Measurements from ENCODE around the gene SYNGR1. TPM values are rescaled to one million over a fixed set of nuclear protein-coding genes. Genes with fewer than 3 reads are reported as not detected.

Gene SYNGR1
- total RNA-seq, 1 experiment from 2014 or later: 17.8 TPM

DNA sequence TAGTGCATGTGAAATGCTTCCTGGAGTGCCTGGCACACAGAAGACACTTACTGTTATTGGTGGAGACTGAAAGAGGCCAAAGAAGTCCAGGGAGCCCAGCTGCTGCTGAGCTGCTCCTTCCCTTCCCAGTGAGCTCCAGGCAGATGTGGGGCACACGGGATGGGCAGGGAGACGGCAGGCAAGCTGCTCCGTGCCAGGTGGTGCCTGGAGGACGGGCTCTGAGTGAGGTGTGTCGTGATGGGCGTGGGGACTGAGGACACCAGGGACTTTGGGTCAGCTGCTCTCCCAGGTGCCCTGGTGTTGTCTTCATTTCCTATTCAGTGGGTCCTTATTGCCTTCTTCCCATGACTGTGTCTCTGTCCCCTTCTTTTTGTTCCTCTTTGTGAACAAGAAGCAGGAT lies 69.3 kb downstream of the SYNGR1 start:
- ChIA-PET CTCF (no interaction called here), POLR2A (no interaction called here)
- Histone ChIP-seq H3K9me3 (ENCODE audit: control insufficient read depth, insufficient read depth, low read depth, low read length) (no peaks in the 10 kb centered on the region), H3K4me1 (ENCODE audit: control insufficient read depth, insufficient read depth, low read length) (no peaks in the 10 kb centered on the region), H3K36me3 (ENCODE audit: control insufficient read depth, insufficient read depth, low read length) (0 out of 2 replicates have a peak, but pooled peaks cover 3% of the 10 kb centered on the region), H3K27me3 (ENCODE audit: control insufficient read depth, insufficient read depth, low read length) (no peaks in the 10 kb centered on the region), H3K27ac (ENCODE audit: low read length) (no peak overlapping the region), H3K4me3 (ENCODE audit: low read depth in 2 of 2, low read length in 2 of 2) (no peak overlapping the region)
- in situ Hi-C loops (cut with HindIII; ENCODE audit: low pct_unique_long_range_greater_than_20kb, low sequenced_read_pairs) (no loop called here), intact Hi-C loops (cut with micrococcal nuclease; ENCODE audit: unreplicated experiment) (no loop called here)
- TF ChIP-seq, protein P1, sequence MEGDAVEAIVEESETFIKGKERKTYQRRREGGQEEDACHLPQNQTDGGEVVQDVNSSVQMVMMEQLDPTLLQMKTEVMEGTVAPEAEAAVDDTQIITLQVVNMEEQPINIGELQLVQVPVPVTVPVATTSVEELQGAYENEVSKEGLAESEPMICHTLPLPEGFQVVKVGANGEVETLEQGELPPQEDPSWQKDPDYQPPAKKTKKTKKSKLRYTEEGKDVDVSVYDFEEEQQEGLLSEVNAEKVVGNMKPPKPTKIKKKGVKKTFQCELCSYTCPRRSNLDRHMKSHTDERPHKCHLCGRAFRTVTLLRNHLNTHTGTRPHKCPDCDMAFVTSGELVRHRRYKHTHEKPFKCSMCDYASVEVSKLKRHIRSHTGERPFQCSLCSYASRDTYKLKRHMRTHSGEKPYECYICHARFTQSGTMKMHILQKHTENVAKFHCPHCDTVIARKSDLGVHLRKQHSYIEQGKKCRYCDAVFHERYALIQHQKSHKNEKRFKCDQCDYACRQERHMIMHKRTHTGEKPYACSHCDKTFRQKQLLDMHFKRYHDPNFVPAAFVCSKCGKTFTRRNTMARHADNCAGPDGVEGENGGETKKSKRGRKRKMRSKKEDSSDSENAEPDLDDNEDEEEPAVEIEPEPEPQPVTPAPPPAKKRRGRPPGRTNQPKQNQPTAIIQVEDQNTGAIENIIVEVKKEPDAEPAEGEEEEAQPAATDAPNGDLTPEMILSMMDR (IDR thresholded peaks at IDR 0.05): no peak
- no peak for TF ChIP-seq TCF7L2 (IDR thresholded peaks at IDR 0.05; ENCODE audit: low read depth, low read length)
- TF ChIP-seq POLR2AphosphoS5 (IDR thresholded peaks at IDR 0.05; ENCODE audit: low read depth, low read length): no peak
- no peak for TF ChIP-seq SIN3A (IDR thresholded peaks at IDR 0.05; ENCODE audit: borderline replicate concordance, insufficient read depth, low read depth, low read length)
- TF ChIP-seq, protein P2, sequence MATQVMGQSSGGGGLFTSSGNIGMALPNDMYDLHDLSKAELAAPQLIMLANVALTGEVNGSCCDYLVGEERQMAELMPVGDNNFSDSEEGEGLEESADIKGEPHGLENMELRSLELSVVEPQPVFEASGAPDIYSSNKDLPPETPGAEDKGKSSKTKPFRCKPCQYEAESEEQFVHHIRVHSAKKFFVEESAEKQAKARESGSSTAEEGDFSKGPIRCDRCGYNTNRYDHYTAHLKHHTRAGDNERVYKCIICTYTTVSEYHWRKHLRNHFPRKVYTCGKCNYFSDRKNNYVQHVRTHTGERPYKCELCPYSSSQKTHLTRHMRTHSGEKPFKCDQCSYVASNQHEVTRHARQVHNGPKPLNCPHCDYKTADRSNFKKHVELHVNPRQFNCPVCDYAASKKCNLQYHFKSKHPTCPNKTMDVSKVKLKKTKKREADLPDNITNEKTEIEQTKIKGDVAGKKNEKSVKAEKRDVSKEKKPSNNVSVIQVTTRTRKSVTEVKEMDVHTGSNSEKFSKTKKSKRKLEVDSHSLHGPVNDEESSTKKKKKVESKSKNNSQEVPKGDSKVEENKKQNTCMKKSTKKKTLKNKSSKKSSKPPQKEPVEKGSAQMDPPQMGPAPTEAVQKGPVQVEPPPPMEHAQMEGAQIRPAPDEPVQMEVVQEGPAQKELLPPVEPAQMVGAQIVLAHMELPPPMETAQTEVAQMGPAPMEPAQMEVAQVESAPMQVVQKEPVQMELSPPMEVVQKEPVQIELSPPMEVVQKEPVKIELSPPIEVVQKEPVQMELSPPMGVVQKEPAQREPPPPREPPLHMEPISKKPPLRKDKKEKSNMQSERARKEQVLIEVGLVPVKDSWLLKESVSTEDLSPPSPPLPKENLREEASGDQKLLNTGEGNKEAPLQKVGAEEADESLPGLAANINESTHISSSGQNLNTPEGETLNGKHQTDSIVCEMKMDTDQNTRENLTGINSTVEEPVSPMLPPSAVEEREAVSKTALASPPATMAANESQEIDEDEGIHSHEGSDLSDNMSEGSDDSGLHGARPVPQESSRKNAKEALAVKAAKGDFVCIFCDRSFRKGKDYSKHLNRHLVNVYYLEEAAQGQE (IDR thresholded peaks at IDR 0.05; ENCODE audit: insufficient read depth in 1 of 2, low read depth in 2 of 2, low read length in 1 of 2): no peak
- DNase-seq (ENCODE audit: low read depth, low spot score) (no peak), ATAC-seq (no peak)
- BruUV-seq (replicated peaks): no TSS peak

DNA sequence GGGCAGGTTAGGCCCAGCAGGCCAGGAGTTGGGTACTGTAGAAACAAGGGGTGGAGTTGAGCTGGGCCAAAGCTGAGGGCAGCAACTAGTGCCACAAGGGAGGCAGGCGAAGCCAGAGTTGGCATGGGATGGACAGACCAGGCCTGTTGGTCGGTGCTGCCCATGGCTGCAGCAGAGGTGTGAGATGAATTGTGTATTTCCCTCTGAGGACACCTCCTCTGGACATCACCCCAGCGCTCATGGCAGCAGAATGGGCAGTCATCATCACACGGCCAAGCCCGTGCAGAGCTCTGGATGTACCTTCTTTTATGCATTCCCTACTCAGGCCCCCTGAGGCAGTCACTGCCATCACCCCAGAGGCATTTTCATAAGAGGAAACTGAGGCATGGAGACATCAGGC lies 70.1 kb downstream of the SYNGR1 start:
- Histone ChIP-seq H3K36me3 (ENCODE audit: control insufficient read depth, insufficient read depth, low read length) (0 out of 2 replicates have a peak, but pooled peaks cover 3% of the 10 kb centered on the region), H3K4me3 (ENCODE audit: low read depth in 2 of 2, low read length in 2 of 2) (no peak overlapping the region), H3K27me3 (ENCODE audit: control insufficient read depth, insufficient read depth, low read length) (no peaks in the 10 kb centered on the region), H3K27ac (ENCODE audit: low read length) (no peak overlapping the region), H3K4me1 (ENCODE audit: control insufficient read depth, insufficient read depth, low read length) (no peaks in the 10 kb centered on the region), H3K9me3 (ENCODE audit: control insufficient read depth, insufficient read depth, low read depth, low read length) (no peaks in the 10 kb centered on the region)
- CTCF ChIA-PET: no interaction called here
- no peak for DNase-seq (ENCODE audit: low read depth, low spot score)
- TF ChIP-seq SIN3A (IDR thresholded peaks at IDR 0.05; ENCODE audit: borderline replicate concordance, insufficient read depth, low read depth, low read length) (no peak), TCF7L2 (IDR thresholded peaks at IDR 0.05; ENCODE audit: low read depth, low read length) (no peak)
- TF ChIP-seq, protein P1 (IDR thresholded peaks at IDR 0.05): no peak
- in situ Hi-C loops (cut with HindIII; ENCODE audit: low pct_unique_long_range_greater_than_20kb, low sequenced_read_pairs): no loop called here
- BruUV-seq (replicated peaks): no TSS peak
- intact Hi-C loops (cut with micrococcal nuclease; ENCODE audit: unreplicated experiment): no loop called here
- ATAC-seq: no peak
- POLR2A ChIA-PET: interaction anchor here (0.6 kb wide), 1 partner anchor 61 kb away, joined by 5 read pairs; no protein-coding TSS in a partner anchor
